NOMO-1 treated with dmso at 0.1 percent for 144 hours (cell line): ENCODE data around the gene CUX1.
"Not testable (repeated sequence)": the region's sequence is repeated elsewhere in the genome, so short reads cannot be mapped to it uniquely, and the experiment has no call there.

ENCODE experiments used
- DNase-seq: peaks from one replicate; lab custom pipeline; 2025; ENCODE audit not compliant: unreplicated experiment; lab: John Stamatoyannopoulos, UW

The CUX1 gene

GRCh38 chr7:101913247-101913721 is 95.9 kb downstream of the CUX1 start:
- DNase-seq, result no peak

- no peak for DNase-seq
These were observed 96.4 kb downstream of the CUX1 start for GRCh38 chr7:101913851-101914250.

- DNase-seq, result no peak
These were observed 97.6 kb downstream of the CUX1 start for GRCh38 chr7:101915000-101915399.

- no peak for DNase-seq
These were observed 98.8 kb downstream of the CUX1 start for GRCh38 chr7:101916041-101916800.

GRCh38 chr7:101916876-101917275 is 99.5 kb downstream of the CUX1 start:
- no peak for DNase-seq

GRCh38 chr7:101917566-101917965 is 100.1 kb downstream of the CUX1 start:
- DNase-seq, result no peak

- no peak for DNase-seq
These were observed 101.0 kb downstream of the CUX1 start for GRCh38 chr7:101918426-101918825.

- no peak for DNase-seq
These were observed 102.1 kb downstream of the CUX1 start for GRCh38 chr7:101919363-101920115.

- no peak for DNase-seq
These were observed 103.6 kb downstream of the CUX1 start for GRCh38 chr7:101921061-101921460.

GRCh38 chr7:101921546-101922489 is 104.4 kb downstream of the CUX1 start:
- DNase-seq, result not testable (repeated sequence)

GRCh38 chr7:101922631-101923601 is 105.5 kb downstream of the CUX1 start:
- DNase-seq, result no peak

- DNase-seq, result no peak
These were observed 106.2 kb downstream of the CUX1 start for GRCh38 chr7:101923602-101923985.

- no peak for DNase-seq
These were observed 106.7 kb downstream of the CUX1 start for GRCh38 chr7:101924171-101924570.

- no peak for DNase-seq
These were observed 108.8 kb downstream of the CUX1 start for GRCh38 chr7:101926265-101926664.

GRCh38 chr7:101927389-101927788 is 110.0 kb downstream of the CUX1 start:
- DNase-seq, result no peak

- DNase-seq, result no peak
These were observed 110.4 kb downstream of the CUX1 start for GRCh38 chr7:101927802-101928201.

- no peak for DNase-seq
These were observed 111.8 kb downstream of the CUX1 start for GRCh38 chr7:101929256-101929655.

- not testable (repeated sequence) for DNase-seq
These were observed 112.5 kb downstream of the CUX1 start for GRCh38 chr7:101929911-101930310.

- DNase-seq, result no peak
These were observed 114.7 kb downstream of the CUX1 start for GRCh38 chr7:101932083-101932482.

GRCh38 chr7:101933028-101933427 is 115.6 kb downstream of the CUX1 start:
- no peak for DNase-seq
